ENCODE measurements around the gene OAS2.
"Not testable (repeated sequence)": the region's sequence is repeated elsewhere in the genome, so short reads cannot be mapped to it uniquely, and the experiment has no call there.

The OAS2 gene

DNA sequence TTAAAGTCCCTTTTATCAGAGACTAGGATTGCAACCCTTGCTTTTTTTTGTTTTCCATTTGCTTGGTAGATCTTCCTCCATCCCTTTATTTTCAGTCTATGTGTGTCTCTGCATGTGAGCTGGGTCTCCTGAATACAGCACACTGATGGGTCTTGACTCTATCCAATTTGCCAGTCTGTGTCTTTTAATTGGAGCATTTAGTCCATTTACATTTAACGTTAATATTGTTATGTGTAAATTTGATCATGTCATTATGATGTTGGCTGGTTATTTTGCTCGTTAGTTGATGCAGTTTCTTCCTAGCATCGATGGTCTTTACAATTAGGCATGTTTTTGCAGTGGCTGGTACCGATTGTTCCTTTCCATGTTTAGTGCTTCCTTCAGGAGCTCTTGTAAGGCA, 21.2 kb upstream of the OAS2 start:
- DNase-seq: not testable (repeated sequence)

DNA sequence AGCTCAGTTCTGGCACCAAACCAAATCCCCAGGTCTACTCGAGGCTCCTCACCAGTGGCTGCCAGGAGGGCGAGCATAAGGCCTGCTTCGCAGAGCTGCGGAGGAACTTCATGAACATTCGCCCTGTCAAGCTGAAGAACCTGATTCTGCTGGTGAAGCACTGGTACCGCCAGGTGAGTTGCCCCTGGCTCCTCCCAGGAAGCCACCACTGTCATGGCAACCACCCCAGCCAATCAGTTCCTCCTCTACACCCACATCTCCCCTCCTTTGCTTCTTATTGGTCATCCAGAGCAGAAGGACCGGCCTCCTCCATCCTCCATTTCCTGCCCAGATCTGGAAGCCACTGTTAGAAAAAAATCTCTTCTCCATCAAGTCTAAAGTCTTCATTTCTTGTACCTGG, 17.2 kb upstream of the OAS2 start:
- no peak for DNase-seq

DNA sequence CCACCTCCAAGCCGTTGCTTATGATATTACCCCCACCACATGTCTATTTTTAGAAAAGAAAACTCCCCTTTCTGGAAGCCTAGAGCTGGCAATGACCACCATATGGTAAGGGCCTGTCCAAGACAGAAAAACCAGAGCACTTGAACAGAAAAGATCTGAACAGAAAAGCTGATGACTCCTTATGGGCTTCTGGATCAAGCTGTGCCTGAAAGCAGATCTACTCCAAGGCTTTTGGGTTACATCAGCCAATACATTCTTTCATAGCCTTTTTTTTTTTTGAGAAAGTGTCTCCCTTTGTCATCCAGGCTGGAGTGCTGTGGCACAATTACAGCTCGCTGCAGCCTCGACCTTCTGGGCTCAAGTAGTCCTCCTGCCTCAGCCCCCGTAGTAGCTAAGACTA, 16.8 kb upstream of the OAS2 start:
- DNase-seq: no peak

DNA sequence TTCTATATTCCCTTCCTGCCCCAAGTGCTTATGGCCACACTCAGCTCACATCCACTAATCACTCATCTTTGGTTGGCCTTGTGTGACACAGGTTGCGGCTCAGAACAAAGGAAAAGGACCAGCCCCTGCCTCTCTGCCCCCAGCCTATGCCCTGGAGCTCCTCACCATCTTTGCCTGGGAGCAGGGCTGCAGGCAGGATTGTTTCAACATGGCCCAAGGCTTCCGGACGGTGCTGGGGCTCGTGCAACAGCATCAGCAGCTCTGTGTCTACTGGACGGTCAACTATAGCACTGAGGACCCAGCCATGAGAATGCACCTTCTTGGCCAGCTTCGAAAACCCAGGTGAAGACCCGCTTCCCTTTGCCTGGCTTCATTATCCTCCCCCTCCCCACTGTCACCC, 15.8 kb upstream of the OAS2 start:
- no peak for DNase-seq

DNA sequence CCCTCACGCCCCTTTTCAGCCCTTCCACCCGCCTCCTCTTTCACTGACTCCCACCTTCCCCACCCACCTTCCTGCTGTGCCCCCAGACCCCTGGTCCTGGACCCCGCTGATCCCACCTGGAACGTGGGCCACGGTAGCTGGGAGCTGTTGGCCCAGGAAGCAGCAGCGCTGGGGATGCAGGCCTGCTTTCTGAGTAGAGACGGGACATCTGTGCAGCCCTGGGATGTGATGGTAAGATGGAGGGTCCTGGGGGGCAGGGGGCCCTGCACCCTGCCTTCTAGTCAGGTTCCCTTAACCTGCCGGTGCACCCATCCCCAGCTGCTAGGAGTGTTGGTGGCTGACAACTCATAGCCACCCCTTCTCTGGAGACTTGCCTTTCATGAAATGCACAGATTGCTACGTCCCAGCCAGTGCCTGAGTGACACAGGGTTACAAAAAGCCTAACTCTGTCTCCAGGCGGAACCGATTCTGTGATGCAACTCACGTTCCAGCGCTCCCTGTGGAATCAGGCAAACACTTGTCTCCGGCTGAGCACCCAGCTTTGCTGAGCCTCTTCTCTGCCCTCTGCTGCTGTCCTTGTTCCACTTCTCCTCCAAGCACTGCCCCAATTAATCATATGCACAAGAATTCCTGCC, 15.0 kb upstream of the OAS2 start:
- DNase-seq: no peak

DNA sequence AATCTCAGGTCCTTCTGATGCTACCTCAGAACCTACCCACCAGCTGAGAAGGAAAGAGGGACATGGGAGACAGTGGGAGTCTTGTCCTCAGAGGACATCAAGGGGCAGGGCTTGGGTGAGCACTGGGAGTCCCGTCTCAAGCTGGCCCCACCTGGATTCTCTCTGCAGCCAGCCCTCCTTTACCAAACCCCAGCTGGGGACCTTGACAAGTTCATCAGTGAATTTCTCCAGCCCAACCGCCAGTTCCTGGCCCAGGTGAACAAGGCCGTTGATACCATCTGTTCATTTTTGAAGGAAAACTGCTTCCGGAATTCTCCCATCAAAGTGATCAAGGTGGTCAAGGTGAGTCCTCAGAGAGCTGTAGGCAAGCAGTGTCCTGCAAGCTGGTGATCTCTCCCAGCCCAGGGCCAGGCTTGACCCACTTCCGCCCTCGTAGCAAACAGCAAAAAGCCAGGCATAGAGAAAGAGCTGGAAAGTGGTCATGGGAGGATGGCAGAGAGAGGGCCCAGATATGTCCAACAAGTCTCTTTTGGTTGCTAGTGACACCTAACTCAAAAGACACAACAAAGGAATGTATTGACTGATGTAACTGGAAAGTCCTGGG, 14.2 kb upstream of the OAS2 start:
- DNase-seq: no peak

DNA sequence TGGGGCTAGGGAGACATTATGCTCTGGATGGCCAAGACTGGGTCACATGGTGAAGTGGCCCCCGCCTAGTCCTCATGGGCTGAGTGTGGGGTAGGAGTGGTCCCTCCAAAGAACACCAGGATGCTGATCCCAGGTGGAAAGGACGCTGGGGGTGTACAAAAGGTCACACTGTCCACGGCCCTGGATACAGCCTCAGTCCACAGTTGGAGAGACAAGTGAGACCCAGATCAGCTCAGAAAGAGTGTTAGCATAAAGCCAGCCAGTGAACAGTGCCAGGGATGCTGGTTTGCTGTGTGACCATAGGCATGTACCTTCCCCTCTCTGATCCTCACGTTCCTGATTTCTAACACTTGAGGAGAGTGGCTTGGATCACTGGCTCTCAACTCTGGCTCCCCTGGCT, 13.4 kb upstream of the OAS2 start:
- DNase-seq: no peak

DNA sequence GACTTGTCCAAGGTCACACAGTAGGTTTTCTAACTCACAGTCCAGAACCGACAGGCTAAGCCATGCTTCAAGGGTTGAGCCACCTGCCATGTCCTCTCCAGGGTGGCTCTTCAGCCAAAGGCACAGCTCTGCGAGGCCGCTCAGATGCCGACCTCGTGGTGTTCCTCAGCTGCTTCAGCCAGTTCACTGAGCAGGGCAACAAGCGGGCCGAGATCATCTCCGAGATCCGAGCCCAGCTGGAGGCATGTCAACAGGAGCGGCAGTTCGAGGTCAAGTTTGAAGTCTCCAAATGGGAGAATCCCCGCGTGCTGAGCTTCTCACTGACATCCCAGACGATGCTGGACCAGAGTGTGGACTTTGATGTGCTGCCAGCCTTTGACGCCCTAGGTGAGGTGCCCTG, 12.7 kb upstream of the OAS2 start:
- no peak for DNase-seq

DNA sequence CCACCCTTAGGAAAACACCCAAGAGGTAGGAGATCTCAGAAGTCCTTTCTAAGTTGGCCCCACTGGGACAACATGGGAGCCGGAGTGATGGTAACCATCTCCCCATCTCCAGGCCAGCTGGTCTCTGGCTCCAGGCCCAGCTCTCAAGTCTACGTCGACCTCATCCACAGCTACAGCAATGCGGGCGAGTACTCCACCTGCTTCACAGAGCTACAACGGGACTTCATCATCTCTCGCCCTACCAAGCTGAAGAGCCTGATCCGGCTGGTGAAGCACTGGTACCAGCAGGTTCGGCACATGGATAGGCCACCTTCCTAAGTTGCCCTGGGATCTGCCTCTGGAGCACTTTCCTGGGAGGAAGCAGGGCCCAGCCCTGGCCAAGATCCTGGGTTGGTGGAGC, 11.0 kb upstream of the OAS2 start:
- DNase-seq: no peak

DNA sequence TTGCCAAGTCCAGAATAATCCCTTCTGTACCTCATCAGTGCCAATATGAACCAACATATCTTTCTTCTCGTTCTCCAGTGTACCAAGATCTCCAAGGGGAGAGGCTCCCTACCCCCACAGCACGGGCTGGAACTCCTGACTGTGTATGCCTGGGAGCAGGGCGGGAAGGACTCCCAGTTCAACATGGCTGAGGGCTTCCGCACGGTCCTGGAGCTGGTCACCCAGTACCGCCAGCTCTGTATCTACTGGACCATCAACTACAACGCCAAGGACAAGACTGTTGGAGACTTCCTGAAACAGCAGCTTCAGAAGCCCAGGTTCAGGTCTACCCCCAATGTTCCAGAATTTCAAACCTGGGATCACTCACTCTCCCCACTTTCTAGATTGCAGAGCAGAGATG, 10.5 kb upstream of the OAS2 start:
- no peak for DNase-seq

DNA sequence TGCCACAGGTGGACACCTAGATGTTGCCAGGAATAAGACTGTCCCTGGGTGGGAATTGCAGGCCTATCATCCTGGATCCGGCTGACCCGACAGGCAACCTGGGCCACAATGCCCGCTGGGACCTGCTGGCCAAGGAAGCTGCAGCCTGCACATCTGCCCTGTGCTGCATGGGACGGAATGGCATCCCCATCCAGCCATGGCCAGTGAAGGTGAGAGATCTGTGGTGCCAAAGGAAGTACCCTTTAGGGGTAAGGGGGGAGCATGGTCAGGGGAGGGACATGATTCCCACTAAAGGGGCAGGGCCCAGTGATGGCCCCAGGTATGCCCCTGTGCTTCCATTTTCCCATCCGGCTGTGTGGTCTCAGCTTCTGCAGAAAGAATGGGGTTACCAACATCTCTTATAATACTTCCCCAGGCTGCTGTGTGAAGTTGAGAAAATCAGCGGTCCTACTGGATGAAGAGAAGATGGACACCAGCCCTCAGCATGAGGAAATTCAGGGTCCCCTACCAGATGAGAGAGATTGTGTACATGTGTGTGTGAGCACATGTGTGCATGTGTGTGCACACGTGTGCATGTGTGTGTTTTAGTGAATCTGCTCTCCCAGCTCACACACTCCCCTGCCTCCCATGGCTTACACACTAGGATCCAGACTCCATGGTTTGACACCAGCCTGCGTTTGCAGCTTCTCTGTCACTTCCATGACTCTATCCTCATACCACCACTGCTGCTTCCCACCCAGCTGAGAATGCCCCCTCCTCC, 8.6 kb upstream of the OAS2 start:
- DNase-seq: no peak

DNA sequence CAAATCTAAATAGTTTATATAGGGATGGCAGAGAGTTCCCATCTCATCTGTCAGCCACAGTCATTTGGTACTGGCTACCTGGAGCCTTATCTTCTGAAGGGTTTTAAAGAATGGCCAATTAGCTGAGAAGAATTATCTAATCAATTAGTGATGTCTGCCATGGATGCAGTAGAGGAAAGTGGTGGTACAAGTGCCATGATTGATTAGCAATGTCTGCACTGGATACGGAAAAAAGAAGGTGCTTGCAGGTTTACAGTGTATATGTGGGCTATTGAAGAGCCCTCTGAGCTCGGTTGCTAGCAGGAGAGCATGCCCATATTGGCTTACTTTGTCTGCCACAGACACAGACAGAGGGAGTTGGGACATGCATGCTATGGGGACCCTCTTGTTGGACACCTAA, 7.9 kb upstream of the OAS2 start:
- no peak for DNase-seq

DNA sequence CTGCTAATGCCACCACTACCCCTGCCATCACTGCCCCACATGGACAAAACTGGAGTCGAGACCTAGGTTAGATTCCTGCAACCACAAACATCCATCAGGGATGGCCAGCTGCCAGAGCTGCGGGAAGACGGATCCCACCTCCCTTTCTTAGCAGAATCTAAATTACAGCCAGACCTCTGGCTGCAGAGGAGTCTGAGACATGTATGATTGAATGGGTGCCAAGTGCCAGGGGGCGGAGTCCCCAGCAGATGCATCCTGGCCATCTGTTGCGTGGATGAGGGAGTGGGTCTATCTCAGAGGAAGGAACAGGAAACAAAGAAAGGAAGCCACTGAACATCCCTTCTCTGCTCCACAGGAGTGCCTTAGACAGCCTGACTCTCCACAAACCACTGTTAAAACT, 7.1 kb upstream of the OAS2 start:
- no peak for DNase-seq

DNA sequence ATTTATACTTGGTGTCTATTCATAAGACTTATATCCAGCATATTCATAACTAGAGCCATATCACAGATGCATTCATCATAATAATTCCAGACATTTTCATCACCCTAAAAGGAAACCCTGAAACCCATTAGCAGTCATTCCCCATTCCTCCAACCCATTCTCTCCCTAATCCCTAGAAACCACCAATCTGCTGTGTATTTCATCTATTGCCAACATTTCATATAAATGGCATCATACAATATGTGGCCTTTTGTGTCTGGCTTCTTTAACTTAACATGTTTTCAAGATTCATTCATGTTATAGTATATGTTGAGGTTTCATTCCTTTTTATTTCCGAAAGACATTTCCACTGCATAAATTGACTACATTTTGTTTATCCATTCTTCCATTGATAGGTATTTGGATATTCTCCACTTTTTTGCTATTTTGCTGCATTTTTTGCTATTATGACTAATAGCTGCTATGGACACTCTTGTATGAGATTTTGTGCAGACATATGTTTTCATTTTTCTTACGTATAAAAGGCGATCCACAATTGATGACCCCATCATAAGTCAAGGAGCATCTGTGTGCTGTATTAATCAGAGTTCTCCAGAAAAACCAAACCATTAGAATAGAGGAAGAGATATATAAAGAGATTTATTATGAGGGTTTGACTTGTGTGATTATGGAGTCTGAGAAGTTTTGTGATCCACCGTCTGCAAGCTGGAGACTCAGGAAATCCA, 5.1 kb upstream of the OAS2 start:
- no peak for DNase-seq

DNA sequence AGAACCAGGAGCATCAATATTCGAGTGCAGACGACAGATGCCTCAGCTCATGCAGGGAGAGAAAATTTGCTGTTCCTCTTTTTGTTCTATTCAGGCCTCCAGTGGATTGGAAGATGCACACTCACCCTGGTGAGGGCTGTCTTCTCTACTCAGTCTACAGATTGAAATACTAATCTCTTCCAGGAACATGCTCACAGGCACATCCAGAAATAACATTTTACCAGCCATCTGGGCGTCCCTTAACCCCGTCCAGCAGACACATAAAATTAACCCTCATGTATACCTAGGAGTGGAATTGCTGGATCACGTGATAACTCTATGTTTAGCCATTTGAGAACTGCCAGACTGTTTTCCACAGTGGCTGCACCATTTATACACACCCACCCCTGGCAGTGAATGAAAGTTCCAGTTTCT, 4.5 kb upstream of the OAS2 start:
- DNase-seq: no peak

DNA sequence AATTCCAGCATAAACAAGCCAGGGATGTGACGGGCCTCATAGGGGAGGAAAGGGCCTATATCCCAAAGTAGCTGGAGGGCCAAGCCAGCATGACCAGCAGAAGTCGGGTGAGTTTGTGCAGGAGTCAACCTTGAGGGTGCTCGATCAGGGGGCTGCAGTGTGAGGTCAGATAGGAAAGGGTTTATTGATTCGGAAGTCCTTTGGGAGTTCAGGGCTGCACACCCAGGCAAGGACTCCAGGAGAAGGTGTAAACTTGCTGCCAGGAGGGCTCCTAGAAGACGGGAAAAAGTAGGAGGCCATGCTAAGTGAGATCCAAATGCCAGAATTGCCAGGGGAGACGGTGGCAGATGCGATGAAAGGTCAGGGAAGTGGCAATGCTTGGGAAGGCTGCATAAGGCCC, 3.4 kb upstream of the OAS2 start:
- DNase-seq: no peak

DNA sequence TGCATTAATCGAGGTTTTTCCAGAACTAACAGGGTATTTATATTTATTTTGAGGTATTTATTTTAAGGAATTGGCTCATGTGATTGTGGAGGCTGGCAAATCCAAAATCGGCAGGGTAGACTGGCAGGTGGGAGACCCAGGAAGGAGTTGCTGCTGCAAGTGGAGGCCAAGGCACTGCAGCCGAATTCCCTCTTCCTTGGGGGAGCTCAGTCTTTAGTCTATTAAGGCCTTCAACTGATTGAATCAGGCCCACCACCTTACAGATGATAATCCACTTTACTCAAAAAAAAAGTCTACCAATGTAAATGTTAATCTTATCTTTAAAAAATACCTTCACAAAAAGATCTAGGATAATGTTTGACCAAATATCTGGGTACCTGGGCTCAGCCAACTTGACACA, 1.2 kb upstream of the OAS2 start:
- no peak for DNase-seq

DNA sequence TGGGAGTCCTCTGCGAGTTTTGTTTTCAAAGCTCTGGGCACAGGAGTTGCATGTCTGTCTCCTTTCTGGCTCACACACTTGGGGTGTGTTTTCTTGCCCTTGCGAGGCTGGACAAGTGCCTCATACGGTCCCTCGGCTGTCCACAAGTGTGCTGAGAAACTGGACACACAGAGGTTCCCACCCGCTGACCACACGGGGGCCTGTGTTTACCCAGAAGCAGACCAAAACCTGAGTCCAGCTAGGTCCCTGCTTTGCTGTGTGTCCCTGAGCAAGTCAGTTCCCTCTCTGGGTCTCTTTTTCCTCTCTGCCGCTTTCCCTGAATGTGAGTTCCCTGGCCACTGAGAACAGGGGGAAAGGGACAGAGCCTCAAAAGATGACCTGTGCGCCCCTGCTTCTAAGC, 678 bp upstream of the OAS2 start:
- no peak for DNase-seq

DNA sequence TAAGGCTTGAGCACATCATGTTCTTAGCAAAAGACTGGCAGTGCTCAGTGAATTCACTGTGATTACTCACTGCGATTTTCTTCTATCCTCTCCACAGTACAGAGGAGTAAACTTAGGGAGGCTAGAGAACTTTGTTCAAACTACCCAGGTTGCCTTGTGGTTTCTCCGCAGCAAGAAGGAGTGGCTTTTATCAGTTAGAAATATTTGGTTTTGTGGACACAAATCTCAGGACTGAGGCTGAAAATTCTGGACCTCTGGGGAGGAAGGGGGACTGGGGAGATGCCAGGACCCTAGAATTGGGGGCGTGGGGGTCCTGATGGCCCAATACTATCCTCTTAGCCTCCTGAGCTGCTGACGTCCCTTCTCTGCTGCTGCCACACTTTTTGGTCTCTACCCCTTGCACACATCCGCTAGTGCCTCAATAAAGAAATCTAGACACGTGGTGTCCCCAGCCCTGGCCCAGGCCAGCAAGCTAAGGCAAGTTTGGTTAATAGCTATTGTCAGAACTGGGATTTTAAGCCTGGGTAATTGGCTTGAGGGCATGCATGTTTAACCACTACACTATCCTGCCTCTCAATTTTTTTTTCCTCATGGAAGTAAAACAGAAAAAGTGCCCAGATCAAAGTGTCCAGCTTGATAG, 842 bp downstream of the OAS2 start:
- no peak for DNase-seq

DNA sequence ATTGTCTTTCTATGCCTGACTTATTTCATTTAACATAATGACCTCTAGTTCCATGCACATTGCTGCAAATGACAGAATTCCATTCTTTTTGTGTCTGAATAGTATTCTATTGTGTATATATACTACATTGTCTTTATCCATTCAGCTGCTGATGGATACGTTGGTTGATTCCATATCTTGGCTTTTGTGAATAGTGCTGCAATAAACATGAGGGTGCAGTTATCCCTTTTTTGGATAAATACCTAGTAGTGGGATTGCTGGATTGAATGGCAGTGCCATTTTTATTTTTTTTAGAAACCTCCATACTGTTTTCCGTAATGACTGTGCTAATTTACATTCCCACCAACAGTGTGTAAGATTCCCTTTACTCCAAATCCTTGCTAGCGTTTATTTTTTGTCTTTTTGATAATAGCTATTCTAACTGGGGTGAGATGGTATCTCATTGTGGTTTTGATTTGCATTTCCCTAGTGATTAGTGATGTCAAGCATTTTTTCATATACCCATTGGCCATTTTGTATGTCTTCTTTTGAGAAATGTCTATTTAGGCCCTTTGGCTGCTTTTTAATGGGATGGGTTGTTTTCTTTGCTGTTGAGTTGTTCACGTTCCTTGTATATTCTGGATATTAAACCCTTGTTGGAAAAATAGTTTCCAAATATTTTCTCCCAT, 2.3 kb downstream of the OAS2 start:
- no peak for DNase-seq

DNA sequence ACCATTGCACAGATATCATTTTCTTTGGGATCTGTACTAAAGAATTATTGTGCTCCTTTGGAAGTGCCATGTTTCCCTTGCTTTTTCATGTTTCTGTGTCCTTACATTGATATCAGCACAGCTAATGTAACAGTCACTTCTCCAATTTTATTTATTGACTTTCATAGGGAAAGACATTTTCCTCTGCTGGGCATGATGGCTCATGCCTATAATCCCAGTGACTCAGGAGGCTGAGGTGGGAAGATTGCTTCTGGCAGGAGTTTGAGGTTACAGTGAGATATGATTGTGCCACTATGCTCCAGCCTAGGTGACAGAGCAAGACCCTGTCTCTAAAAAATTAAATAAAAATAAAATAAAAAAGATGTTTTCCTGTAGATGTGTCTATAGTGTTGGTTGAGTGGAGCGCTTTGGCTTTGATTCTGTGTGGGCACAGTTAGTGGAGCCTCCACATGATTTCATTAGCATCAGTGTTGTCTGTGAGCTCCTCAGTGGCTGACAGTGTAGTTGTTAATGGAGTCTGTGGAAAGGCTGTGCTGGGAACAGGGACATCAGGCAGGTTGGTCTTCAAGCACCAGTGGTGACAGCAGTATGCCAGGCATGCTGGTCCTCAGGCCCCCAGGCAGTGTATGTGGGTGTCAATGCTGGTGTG, 7.4 kb downstream of the OAS2 start:
- DNase-seq: no peak

DNA sequence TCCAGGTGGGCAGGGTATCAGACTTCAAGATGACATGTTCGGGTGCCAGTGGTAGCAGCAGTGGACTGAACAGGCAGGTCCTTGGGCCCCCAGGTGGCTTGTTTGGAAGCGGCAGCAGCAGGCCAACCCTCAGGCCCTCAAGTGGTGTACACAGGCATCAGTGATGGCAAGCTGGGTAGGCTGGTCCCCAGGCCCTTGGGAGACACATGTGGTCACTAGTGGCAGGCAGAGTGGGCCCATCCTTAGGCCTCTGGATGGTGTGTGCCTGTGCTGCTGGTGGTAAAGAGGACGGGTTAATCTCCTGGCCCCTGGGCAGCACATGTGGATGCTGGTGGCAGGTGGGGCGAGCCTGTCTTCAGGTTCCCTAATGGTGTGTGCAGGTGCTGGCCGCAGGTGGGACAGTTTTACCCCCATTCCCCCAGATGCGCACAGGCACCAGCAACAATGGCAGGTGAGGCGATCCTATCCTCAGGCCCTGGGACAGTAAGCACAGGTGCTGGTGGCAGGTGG, 8.0 kb downstream of the OAS2 start:
- no peak for DNase-seq
